Measurements from ENCODE around the gene AMOTL1. TPM values are rescaled to one million over a fixed set of nuclear protein-coding genes. Genes with fewer than 3 reads are reported as not detected.

Gene AMOTL1
- total and polyA plus RNA-seq, 4 donors, result 7.4 to 68.5 (median 27.3) TPM

GRCh38 chr11:94732617-94733281 is 35.4 kb upstream of the AMOTL1 start:
- Histone ChIP-seq H3K27me3 (ENCODE audit: control insufficient read depth in 3 of 3, insufficient read depth in 3 of 3, low read length in 2 of 3) (no peaks in the 10 kb centered on the region), H3K27ac (ENCODE audit: low read depth in 1 of 2, low read length in 1 of 2) (peak overlapping the region; percentile 46 to 88), H3K4me1 (ENCODE audit: control insufficient read depth in 5 of 5, insufficient read depth in 5 of 5, low read length in 5 of 5) (peaks cover 0 to 8% (median 2%) of the 10 kb centered on the region in 5 donors), H3K9me3 (ENCODE audit: control insufficient read depth in 4 of 4, insufficient read depth in 3 of 4, low read length in 3 of 4) (no peaks in the 10 kb centered on the region), H3K4me3 (no peak overlapping the region), H3K9ac (ENCODE audit: insufficient read depth in 1 of 2, low read length in 2 of 2) (no peak overlapping the region), H3K36me3 (ENCODE audit: control insufficient read depth in 4 of 4, insufficient read depth in 4 of 4, low read length in 4 of 4) (no peaks in the 10 kb centered on the region)
- DNase-seq (peak in 2 of 3 donors; percentile 45 to 65), ATAC-seq (ENCODE audit: insufficient read depth, low FRiP score) (peak; percentile 32)
- TF ChIP-seq, protein P1, sequence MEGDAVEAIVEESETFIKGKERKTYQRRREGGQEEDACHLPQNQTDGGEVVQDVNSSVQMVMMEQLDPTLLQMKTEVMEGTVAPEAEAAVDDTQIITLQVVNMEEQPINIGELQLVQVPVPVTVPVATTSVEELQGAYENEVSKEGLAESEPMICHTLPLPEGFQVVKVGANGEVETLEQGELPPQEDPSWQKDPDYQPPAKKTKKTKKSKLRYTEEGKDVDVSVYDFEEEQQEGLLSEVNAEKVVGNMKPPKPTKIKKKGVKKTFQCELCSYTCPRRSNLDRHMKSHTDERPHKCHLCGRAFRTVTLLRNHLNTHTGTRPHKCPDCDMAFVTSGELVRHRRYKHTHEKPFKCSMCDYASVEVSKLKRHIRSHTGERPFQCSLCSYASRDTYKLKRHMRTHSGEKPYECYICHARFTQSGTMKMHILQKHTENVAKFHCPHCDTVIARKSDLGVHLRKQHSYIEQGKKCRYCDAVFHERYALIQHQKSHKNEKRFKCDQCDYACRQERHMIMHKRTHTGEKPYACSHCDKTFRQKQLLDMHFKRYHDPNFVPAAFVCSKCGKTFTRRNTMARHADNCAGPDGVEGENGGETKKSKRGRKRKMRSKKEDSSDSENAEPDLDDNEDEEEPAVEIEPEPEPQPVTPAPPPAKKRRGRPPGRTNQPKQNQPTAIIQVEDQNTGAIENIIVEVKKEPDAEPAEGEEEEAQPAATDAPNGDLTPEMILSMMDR (IDR thresholded peaks at IDR 0.05; ENCODE audit: control extremely low read depth, extremely low read depth), result no peak
- WGBS, 2 donors, result 47 to 52% methylated on average over 7 of the region's 7 CpGs

DNA sequence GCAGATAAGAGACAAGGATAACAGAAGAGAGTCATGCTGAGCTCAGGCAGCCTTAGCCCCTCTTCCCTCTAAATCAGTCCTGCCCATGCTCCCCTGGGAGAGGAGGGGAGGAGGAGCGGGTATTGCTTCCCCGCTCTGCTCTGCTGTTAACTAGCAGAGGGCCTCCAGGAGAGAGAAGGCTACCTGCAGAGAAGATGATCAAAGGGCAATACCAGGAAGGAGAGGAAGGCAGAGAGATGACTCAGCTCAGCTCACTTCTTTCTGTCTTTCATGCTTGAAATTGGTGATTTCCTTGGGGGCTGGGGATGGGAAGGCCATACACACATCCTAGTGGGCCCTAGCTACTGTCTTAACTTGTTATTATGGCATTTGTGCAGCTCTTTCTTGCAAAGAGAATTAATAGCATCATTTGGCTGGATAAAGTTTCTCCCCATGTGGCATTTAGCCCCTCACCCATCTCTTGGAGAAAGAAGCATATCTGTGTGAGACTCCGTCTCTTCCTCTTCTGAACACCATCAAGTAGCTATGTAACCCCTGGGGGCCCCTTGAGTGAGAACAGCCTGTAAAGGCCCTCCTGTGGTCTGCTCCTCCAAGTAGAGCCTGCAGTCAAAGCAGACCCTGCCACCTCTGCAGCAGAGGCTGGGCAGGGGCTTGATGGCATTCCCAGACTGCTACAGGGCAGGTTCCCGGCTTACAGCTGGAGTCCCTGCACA is 33.4 kb upstream of the AMOTL1 start:
- Histone ChIP-seq H3K4me3 (no peak overlapping the region), H3K9ac (ENCODE audit: insufficient read depth in 1 of 2, low read length in 2 of 2) (no peak overlapping the region), H3K36me3 (ENCODE audit: control insufficient read depth in 4 of 4, insufficient read depth in 4 of 4, low read length in 4 of 4) (no peaks in the 10 kb centered on the region), H3K9me3 (ENCODE audit: control insufficient read depth in 4 of 4, insufficient read depth in 3 of 4, low read length in 3 of 4) (no peaks in the 10 kb centered on the region), H3K27ac (ENCODE audit: low read depth in 1 of 2, low read length in 1 of 2) (peak overlapping the region in 1 of 2 donors; percentile 48), H3K27me3 (ENCODE audit: control insufficient read depth in 3 of 3, insufficient read depth in 3 of 3, low read length in 2 of 3) (no peaks in the 10 kb centered on the region), H3K4me1 (ENCODE audit: control insufficient read depth in 5 of 5, insufficient read depth in 5 of 5, low read length in 5 of 5) (peaks cover 0 to 8% (median 2%) of the 10 kb centered on the region in 5 donors)
- ATAC-seq (ENCODE audit: insufficient read depth, low FRiP score) (no peak), DNase-seq (no peak)
- TF ChIP-seq, protein P1 (IDR thresholded peaks at IDR 0.05; ENCODE audit: control extremely low read depth, extremely low read depth), result no peak
- 93 to 97% methylated on average over 4 of the region's 4 CpGs for WGBS, 2 donors

DNA sequence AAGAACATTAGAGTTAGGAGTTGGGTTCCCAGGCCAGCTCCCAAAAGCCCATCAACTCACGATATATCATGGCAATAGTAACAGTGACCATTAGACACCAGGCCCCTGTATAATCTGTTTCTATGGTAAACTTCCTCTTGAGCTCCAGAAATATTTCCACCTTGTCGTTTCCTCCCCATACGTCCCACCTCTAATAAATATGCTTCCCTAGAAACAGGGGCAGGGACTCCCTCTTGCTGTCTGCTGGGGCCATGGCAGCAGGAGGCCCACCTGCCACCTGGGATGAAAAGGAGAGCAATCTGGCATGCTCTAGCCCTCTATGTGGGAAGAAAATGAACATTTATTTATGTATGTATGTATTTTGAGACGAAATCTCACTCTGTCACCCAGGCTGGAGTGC is 32.2 kb upstream of the AMOTL1 start:
- Histone ChIP-seq H3K27ac (ENCODE audit: low read depth in 1 of 2, low read length in 1 of 2) (no peak overlapping the region), H3K27me3 (ENCODE audit: control insufficient read depth in 3 of 3, insufficient read depth in 3 of 3, low read length in 2 of 3) (no peaks in the 10 kb centered on the region), H3K4me3 (no peak overlapping the region), H3K4me1 (ENCODE audit: control insufficient read depth in 5 of 5, insufficient read depth in 5 of 5, low read length in 5 of 5) (peaks cover 0 to 11% (median 4%) of the 10 kb centered on the region in 5 donors), H3K36me3 (ENCODE audit: control insufficient read depth in 4 of 4, insufficient read depth in 4 of 4, low read length in 4 of 4) (no peaks in the 10 kb centered on the region), H3K9me3 (ENCODE audit: control insufficient read depth in 4 of 4, insufficient read depth in 3 of 4, low read length in 3 of 4) (no peaks in the 10 kb centered on the region), H3K9ac (ENCODE audit: insufficient read depth in 1 of 2, low read length in 2 of 2) (no peak overlapping the region)
- DNase-seq (peak in 1 of 3 donors; percentile 29), ATAC-seq (ENCODE audit: insufficient read depth, low FRiP score) (no peak)
- TF ChIP-seq, protein P1 (IDR thresholded peaks at IDR 0.05; ENCODE audit: control extremely low read depth, extremely low read depth), result no peak
- WGBS, 2 donors, result 54 to 63% methylated on average over 4 of the region's 4 CpGs
